ENCODE data around the gene AFAP1L1.
"Not testable (repeated sequence)": the region's sequence is repeated elsewhere in the genome, so short reads cannot be mapped to it uniquely, and the experiment has no call there.

AFAP1L1 gene

GRCh38 chr5:149374303-149374702 lies 102.6 kb downstream of the AFAP1L1 start:
- DNase-seq (ENCODE audit: low read depth): no peak

- DNase-seq (ENCODE audit: low read depth): no peak
These were observed 103.1 kb downstream of the AFAP1L1 start for GRCh38 chr5:149374801-149375200.

DNA sequence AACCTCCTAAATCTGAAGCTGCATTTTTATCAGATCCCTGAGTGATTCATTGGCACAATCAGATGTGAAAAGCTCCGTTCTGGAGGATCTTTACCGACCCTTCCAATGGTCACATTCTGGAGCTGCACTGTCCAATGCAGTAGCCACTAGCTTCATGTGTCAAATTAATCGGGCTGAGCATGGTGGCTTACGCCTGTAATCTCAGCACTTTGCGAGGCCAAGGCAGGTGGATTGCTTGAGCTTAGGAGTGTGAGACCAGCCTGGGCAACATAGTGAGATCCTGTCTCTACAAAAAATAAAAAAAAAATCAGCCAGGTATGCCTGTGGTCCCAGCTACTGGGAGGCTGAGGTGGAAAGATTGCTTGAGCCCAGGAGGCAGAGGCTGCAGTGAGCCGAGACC lies 103.8 kb downstream of the AFAP1L1 start:
- no peak for DNase-seq (ENCODE audit: low read depth)

GRCh38 chr5:149376104-149376503 lies 104.4 kb downstream of the AFAP1L1 start:
- DNase-seq (ENCODE audit: low read depth): no peak

DNA sequence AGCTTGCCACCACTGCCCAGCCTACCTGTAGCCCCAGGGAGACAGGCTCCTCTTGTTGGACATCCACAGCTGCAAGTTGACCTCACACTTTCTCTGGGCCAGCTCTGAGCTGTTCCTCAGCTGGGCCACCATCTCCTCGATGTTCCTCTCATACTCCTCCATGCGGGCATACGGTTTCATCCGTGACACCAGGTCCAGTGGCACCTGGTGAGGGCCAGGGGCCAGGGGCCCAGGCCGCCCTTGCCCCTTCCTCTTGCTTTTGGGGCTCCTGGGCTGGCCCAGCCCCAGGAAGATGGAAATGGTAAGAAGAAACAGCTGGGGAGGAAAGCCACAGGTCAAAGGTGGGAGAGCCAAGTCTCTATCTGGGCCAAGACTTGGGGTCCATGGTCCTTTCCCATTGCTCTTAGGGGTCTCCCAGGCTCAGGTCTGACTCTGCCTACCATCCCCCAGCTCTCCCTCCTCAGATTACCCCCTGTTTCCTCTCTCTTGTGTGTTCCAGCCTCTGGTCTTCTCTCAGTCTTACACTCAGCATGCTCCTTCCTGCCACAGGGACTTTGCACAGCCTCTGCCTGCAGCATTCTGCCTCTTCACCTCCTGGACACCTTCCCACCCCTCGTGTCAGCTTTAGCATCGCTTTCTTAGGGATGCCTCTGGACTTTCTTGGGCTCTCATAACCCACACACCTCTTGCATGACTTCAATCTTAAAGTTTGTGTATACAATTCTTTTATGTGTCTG lies 105.2 kb downstream of the AFAP1L1 start:
- no peak for DNase-seq (ENCODE audit: low read depth)

DNA sequence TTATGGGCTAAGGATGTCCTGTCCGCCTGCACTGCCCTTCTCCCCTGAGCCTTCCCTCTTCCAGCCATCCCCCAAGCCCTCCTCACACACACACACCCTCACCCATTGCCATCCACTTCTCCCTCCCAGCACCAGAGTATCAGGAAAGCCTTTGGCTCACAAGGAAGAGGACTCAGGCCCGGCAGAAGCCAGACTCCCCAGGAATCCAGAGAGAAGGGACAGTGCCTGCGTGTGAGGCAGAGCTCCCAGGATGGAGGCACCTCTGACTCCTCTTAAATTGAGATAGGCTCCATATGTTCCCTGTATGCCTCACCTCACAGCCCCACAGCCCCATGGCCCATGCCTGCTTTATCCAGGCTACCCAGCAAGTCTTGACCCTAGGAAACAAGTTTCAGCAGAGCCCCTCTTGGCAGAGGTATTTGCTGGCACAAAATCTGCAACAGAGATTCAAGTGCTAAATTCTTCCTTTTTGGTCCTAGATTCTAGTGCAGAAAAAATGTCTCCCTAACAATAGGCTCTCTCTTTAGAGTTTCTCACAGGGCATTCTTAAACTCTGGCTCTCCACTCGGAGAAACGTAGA lies 106.7 kb downstream of the AFAP1L1 start:
- DNase-seq (ENCODE audit: low read depth): no peak

DNA sequence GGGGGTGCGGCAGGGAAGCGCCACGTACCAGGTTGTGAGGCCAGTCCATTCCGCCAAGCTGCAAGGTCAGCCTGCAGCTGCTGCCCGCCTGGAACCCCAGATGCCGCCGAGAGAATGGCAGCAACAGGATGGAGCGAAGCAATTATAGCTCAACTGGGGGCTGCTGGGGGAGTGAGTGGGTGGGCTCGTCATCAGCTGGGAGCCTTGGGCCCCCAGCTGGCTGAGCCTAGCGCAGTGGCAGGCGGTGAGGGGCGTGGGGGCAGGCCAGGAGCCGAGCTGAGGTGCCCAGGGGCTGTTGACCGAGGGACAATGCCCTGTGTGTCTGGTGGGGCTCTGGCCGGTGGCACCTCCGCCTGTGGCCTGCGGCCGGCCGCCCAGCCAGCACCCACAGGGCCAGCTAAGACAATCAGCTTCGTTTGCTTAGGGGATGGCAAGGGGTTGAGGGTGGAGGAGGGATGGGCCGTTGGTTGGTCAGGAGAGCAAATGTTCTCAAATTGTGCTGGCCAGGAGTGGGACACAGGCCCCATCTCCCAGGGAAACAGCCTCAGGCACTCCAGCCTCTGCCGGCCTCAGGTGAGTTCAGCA lies 107.6 kb downstream of the AFAP1L1 start, which contains the start of gene IL17B:
IL17B (minus strand) TSS at position 116 of the 585 bp plus-strand sequence; CDS start at position 49, 67 bp downstream.
- DNase-seq (ENCODE audit: low read depth): no peak

DNA sequence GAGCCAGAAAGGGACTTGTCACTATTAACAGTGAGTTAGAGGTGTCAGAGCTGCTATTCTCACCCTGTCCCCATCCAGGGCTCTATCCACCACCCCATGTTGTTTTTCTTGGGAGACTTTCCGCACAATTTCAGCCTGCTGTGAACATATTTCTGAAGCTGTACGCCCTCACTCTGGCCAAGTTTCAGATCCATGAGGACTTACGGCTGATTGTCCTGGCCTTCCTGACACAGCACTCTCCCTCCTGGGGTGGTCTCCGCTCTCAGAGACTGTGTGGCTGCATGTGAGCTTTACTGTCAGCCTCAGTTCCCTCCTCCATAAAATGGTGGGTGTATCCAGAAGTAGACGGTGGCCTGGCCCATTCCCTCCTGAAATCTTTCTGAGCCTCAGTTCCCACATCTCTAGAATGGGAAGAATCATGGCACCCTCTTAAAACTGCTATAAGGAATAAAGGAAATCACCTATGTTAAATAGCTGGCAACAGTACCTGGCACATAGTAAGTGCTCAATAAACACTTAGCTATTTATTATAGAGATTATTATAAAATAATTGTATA lies 108.2 kb downstream of the AFAP1L1 start:
- no peak for DNase-seq (ENCODE audit: low read depth)

- no peak for DNase-seq (ENCODE audit: low read depth)
These were observed 108.9 kb downstream of the AFAP1L1 start for GRCh38 chr5:149380466-149381121.

DNA sequence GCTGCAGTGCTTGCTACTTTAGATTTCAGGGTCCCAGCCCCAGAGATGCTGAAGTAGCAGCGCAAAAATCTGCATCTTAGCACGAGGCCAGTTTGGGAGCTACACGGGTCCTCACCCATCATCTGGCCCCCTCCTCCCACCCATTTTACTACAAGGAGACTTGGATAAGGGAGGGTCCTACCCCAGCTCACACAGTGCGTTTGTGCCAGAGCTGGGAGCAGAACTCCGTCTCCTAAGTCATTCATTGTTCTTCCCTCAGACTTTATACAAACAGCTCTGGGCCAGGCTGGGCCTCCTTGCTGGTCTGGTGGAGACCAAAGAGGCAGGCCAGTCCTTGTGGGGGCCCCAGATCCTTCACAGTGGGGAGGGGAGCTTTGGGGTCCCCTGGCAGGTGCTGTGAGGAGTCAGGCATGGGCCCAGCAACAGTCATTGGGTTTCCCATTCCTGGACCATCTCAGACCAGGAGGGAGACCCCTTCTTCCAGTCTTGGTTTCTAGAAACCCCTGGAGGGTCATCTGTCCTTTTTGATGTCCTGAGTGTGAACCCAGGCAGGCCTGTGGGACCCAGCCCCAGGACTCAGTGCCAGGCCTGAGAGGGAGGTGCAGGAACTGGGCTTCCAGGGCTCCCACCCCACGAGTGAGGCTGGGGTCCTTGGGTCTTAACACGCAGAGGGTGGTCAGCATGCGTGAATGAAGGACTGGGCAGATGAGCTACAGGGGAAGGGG lies 109.8 kb downstream of the AFAP1L1 start:
- DNase-seq (ENCODE audit: low read depth): no peak

DNA sequence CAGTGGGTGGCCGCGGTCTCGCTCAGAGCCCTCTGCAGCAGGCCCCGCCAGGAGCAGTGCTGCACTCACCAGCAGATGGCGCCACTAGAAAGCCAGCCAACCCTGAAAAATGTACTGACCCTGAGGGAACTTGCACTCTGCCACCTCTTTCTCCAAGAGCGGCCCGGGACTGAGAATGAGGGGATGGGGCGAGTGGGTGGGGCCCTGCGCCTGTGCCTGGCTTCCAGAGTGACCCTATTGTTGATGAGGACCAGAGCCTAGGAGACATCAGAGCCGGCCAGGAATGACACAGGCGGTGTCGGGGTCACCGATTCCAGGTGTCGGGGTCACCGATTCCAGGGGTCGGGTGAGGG lies 110.3 kb downstream of the AFAP1L1 start:
- DNase-seq (ENCODE audit: low read depth): peak; percentile 8

- no peak for DNase-seq (ENCODE audit: low read depth)
These were observed 111.0 kb downstream of the AFAP1L1 start for GRCh38 chr5:149382517-149383220.

- no peak for DNase-seq (ENCODE audit: low read depth)
These were observed 111.7 kb downstream of the AFAP1L1 start for GRCh38 chr5:149383399-149383798.

DNA sequence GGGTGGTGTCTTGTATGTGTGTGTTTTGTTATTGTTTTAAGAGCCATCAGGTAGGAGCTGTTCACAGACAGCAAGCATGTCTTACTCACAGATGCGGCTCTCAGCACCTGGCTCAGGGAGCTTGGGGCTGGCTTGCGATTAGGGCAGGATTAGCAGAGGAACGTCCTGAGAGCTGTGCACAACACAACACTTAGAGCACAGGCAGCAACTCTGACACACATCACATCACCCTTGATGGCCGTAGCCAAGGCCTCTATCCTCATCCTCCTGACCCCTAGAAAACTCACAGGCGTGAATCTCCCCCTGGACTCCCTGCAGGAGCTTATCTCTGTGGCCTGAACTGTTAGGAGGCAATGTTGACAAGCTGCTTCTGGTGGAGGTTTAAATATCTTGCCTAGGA lies 114.5 kb downstream of the AFAP1L1 start:
- no peak for DNase-seq (ENCODE audit: low read depth)

DNA sequence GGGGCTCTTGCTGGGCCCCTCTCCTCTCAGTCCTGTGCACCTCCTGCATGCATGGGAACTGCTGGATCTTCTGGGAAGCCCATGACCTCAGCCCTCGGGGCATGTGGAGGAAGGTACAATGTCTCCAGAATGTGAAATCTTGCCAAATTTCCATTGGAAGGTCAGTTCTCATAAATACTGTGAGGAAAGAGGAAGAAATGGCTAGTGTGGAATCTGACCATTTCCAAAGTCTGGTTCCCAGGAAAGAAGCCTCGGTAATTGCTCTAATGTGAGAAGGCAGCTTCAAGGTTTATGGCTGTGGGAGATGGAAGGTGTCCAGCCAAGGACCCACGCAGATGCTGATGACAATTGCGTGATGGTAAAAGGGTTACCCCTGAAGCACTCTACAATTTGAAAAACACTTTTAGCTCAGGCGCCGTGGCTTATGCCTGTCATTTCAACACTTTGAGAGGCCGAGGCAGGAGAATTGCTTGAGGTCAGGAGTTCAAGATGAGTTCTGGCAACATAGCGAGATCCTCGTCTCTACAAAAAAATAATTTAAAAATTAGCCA lies 115.5 kb downstream of the AFAP1L1 start:
- DNase-seq (ENCODE audit: low read depth): no peak

GRCh38 chr5:149387982-149388381 lies 116.3 kb downstream of the AFAP1L1 start:
- no peak for DNase-seq (ENCODE audit: low read depth)

DNA sequence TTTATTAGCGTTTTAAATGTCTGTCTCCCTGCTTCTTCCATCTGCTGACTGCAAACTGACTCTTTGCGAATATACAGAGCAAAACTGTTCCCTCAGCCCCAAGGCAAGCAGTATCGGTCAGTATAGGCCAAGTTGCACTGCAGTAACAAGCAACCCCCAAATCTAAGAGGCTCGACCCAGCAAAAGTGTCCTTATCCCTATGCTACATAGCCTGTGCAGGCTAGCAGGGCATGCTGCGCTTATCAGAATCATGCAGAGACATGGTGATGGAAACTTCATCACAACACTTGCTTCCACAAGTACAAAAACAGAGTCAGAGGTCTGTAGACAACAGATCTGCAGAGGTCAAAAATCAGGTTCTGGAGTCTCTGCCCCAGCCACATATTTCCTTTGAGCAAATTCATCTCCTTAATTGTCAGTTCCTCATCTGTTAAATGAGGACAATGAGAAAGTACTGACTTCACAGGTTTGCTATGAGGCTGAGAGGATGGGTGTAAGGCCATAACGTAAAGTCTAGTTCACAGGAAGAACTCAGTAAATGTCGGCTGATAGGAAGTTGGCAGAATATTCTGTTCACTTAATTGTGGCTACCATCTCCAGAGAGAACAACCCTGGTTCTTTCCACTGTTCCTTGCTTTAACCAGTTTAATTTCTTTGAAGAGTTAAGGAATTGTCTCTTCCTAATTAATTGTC lies 117.0 kb downstream of the AFAP1L1 start:
- DNase-seq (ENCODE audit: low read depth): no peak

GRCh38 chr5:149389552-149390495 lies 118.2 kb downstream of the AFAP1L1 start:
- DNase-seq (ENCODE audit: low read depth): no peak

- DNase-seq (ENCODE audit: low read depth): not testable (repeated sequence)
These were observed 119.4 kb downstream of the AFAP1L1 start for GRCh38 chr5:149391076-149391475.
